Endothelial cell of umbilical vein (primary cell): Measurements from ENCODE around the gene KRTAP17-1. TPM values are rescaled to one million over a fixed set of nuclear protein-coding genes. Genes with fewer than 3 reads are reported as not detected.
"Not testable (repeated sequence)": the region's sequence is repeated elsewhere in the genome, so short reads cannot be mapped to it uniquely, and the experiment has no call there.

Experiments
- BruUV-seq: library from RNA; stranded (reverse); fragments of 400-500 nt; replicated peaks from 2 replicates; lab custom pipeline; 2021; lab: Mats Ljungman, UMichigan
- CTCF ChIA-PET: fragments of 300-600, 350-600 bp; sonication (Branson Sonifier 250); formaldehyde crosslinking; loops from one replicate; lab custom pipeline; 2021; ENCODE audit warnings: antibody characterized with exemption, inconsistent platforms; lab: Charles Lee
- POLR2A ChIA-PET: fragments of 300-600, 350-600 bp; sonication (Branson Sonifier 250); formaldehyde crosslinking; loops from one replicate; lab custom pipeline; 2021; ENCODE audit warnings: antibody characterized with exemption, inconsistent platforms; lab: Charles Lee
- DNase-seq: peaks from one replicate; pipeline ENCODE4 v3.0.0-alpha.2; 2011; ENCODE audit warnings: low read depth, low spot score
- FAIRE-seq: peaks from 2 replicates; lab custom pipeline; 2011; peaks lifted over from hg19 to GRCh38; lab: Jason Lieb, UNC
- H2AFZ ChIP-seq: 2 replicates; pipeline ENCODE4 v1.6.0; 2012; ENCODE audit warnings: low read depth, low read length, control low read depth, inconsistent platforms
- H3K27ac ChIP-seq: 2 replicates; pipeline ENCODE4 v1.5.1; 2011; ENCODE audit warnings: low read depth, mild to moderate bottlenecking, control low read depth, low read length, moderate library complexity; ENCODE audit not compliant: insufficient read depth
- H3K27me3 ChIP-seq, 2 experiments: 2 replicates each; pipeline versions ENCODE4 v1.6.0 to v1.6.1; 2011; ENCODE audit warnings: low read length in 2 of 2, mixed read lengths in 1 of 2; ENCODE audit not compliant: control insufficient read depth in 2 of 2, insufficient read depth in 2 of 2
- H3K36me3 ChIP-seq, 2 experiments: 2 replicates in 1 of 2; 3 replicates in 1 of 2; pipeline ENCODE4 v1.5.1; 2011; ENCODE audit warnings: low read length in 2 of 2, mild to moderate bottlenecking in 1 of 2, moderate library complexity in 1 of 2; ENCODE audit not compliant: control insufficient read depth in 2 of 2, insufficient read depth in 2 of 2; ENCODE audit errors: extremely low read depth in 1 of 2
- H3K4me1 ChIP-seq: 3 replicates; pipeline ENCODE4 v1.5.1; 2011; ENCODE audit warnings: mild to moderate bottlenecking, low read length; ENCODE audit not compliant: control insufficient read depth, insufficient read depth; ENCODE audit errors: extremely low read depth
- H3K4me2 ChIP-seq: 2 replicates; pipeline ENCODE4 v1.6.1; 2011; ENCODE audit warnings: low read length, control low read depth, mixed read lengths; ENCODE audit not compliant: insufficient read depth
- H3K4me3 ChIP-seq, 3 experiments: fragments of 200-600 bp in 1 of 3; sonication (generic), shearing (Covaris generic) in 1 of 3; replicated peaks in 1 of 3; 2 replicates each; pipeline ENCODE4 v1.5.1; 2011 to 2016; ENCODE audit warnings: control low read depth in 3 of 3, low read length in 3 of 3, mild to moderate bottlenecking in 2 of 3, inconsistent platforms in 1 of 3, low read depth in 1 of 3, moderate library complexity in 1 of 3; ENCODE audit not compliant: insufficient read depth in 1 of 3
- H3K79me2 ChIP-seq: 2 replicates; pipeline ENCODE4 v1.6.0; 2012; ENCODE audit warnings: low read length, inconsistent platforms; ENCODE audit not compliant: control insufficient read depth, insufficient read depth
- H3K9ac ChIP-seq: replicated peaks from 2 replicates; pipeline ENCODE3; 2011; ENCODE audit warnings: low read length, control low read depth; ENCODE audit not compliant: insufficient read depth; ENCODE audit errors: extremely low read depth
- H3K9me1 ChIP-seq: replicated peaks from 3 replicates; pipeline ENCODE4 v1.6.0; 2011; ENCODE audit warnings: mild to moderate bottlenecking, low read length; ENCODE audit not compliant: control insufficient read depth, insufficient read depth; ENCODE audit errors: extremely low read depth
- H3K9me3 ChIP-seq: replicated peaks from 2 replicates; pipeline ENCODE4 v1.5.1; 2012; ENCODE audit warnings: low read length, inconsistent platforms; ENCODE audit not compliant: control insufficient read depth, insufficient read depth
- H4K20me1 ChIP-seq: replicated peaks from 2 replicates; pipeline ENCODE3; 2011; ENCODE audit warnings: mild to moderate bottlenecking, low read length; ENCODE audit not compliant: control insufficient read depth, insufficient read depth; ENCODE audit errors: extremely low read depth
- FOS ChIP-seq: IDR thresholded peaks from 2 replicates; pipeline ENCODE4 v1.6.1; 2011; ENCODE audit warnings: mild to moderate bottlenecking, low read length, moderate library complexity, borderline replicate concordance; ENCODE audit not compliant: insufficient read depth
- POLR2A ChIP-seq: IDR thresholded peaks from 2 replicates; pipeline ENCODE4 v1.6.1; 2012; ENCODE audit warnings: low read depth, mild to moderate bottlenecking, control low read depth, low read length
- dilution Hi-C: fragments of 300-500 bp; cut with MboI; formaldehyde crosslinking; loops from one replicate; pipeline ENCODE4 v1.15.0; 2019; ENCODE audit warnings: low sequenced_read_pairs; ENCODE audit not compliant: extremely low pct_ligation_motif_present
- intact Hi-C: fragments of 100-400 bp; cut with micrococcal nuclease; formaldehyde crosslinking; loops from one replicate; pipeline ENCODE4 v1.10.0; 2022
- polyA plus RNA-seq, 4 experiments: library from polyadenylated mRNA; depleted of rRNA in 3 of 4; stranded (reverse) in 3 of 4; unstranded in 1 of 4; fragments of >200 nt; gene quantifications; 2 replicates each; pipeline versions ENCODE4 v1.2.1 to v1.2.3, GENCODE V29; 2011 to 2012; ENCODE audit warnings: missing spikeins in 1 of 4
- total RNA-seq: library from RNA; stranded (reverse); gene quantifications from 2 replicates; pipeline ENCODE4 v1.2.3, GENCODE V29; 2021

Gene KRTAP17-1
- total and polyA plus RNA-seq, 2 donors (not counting 3 experiments of a cell fraction or from before 2014, with no cell fraction given) = not detected

GRCh38 chr17:41351177-41351576, 35.7 kb upstream of the KRTAP17-1 start:
- H3K9me3 ChIP-seq = no peaks in the 10 kb centered on the region
- no peaks in the 10 kb centered on the region for H3K36me3 ChIP-seq
- no peaks in the 10 kb centered on the region for H3K79me2 ChIP-seq
- POLR2A ChIA-PET = no interaction called here
- no peak overlapping the region for H2AFZ ChIP-seq
- FAIRE-seq = no peak
- CTCF ChIA-PET = no interaction called here
- no peak overlapping the region for H3K4me2 ChIP-seq
- peaks cover 1 to 2% of the 10 kb centered on the region in 2 experiments for H3K27me3 ChIP-seq
- dilution Hi-C loops (no loop called here), intact Hi-C loops (no loop called here)
- no peaks in the 10 kb centered on the region for H4K20me1 ChIP-seq
- H3K4me3 ChIP-seq = no peak overlapping the region
- no peak overlapping the region for H3K27ac ChIP-seq
- no peak overlapping the region for H3K9ac ChIP-seq
- H3K9me1 ChIP-seq = no peaks in the 10 kb centered on the region
- BruUV-seq = no TSS peak
- TF ChIP-seq POLR2A (no peak), FOS (no peak)
- no peaks in the 10 kb centered on the region for H3K4me1 ChIP-seq
- DNase-seq = no peak

GRCh38 chr17:41350381-41350878, 34.9 kb upstream of the KRTAP17-1 start, which contains the start of gene KRT33A:
TSS of gene KRT33A (minus strand) at chr17:41350828. CDS start at chr17:41350767, 61 bp downstream.
- H3K36me3 ChIP-seq, intact Hi-C loops, H3K27ac ChIP-seq, H2AFZ ChIP-seq, POLR2A ChIA-PET, H3K9ac ChIP-seq, H3K9me1 ChIP-seq, DNase-seq, H4K20me1 ChIP-seq, H3K9me3 ChIP-seq, H3K27me3 ChIP-seq, H3K4me1 ChIP-seq, H3K4me3 ChIP-seq, BruUV-seq, H3K4me2 ChIP-seq, dilution Hi-C loops, H3K79me2 ChIP-seq, FAIRE-seq: not testable (repeated sequence)
- CTCF ChIA-PET = interaction anchor here (2.3 kb wide), 1 partner anchor 28 kb away, joined by 9 read pairs; no protein-coding TSS in a partner anchor
